ENCODE results near the gene HECTD2. TPM values are rescaled to one million over a fixed set of nuclear protein-coding genes. Genes with fewer than 3 reads are reported as not detected.
"Not testable (repeated sequence)": the region's sequence is repeated elsewhere in the genome, so short reads cannot be mapped to it uniquely, and the experiment has no call there.

HECTD2 gene
- total RNA-seq, 1 experiment from 2014 or later, result 2.0 TPM

GRCh38 chr10:91369978-91370589 is 40.1 kb upstream of the HECTD2 start:
- intact Hi-C loops (cut with micrococcal nuclease; ENCODE audit: unreplicated experiment), result loop anchor here (1.0 kb wide), 1 partner anchor 72 kb away; no protein-coding TSS in a partner anchor
- H3K27ac Mint-ChIP-seq (ENCODE audit: unreplicated experiment); H3K4me3 ChIP-seq (ENCODE audit: low read depth, low read length); H3K4me3 Mint-ChIP-seq (ENCODE audit: unreplicated experiment); POLR2A ChIA-PET; BruUV-seq (replicated peaks); H3K9me3 ChIP-seq; H3K36me3 Mint-ChIP-seq (ENCODE audit: insufficient read depth, unreplicated experiment); H3K36me3 ChIP-seq (ENCODE audit: control insufficient read depth, insufficient read depth, low read length); H3K4me1 ChIP-seq; H3K27me3 ChIP-seq (replicated peaks; ENCODE audit: control insufficient read depth, insufficient read depth, low read length); H3K4me1 Mint-ChIP-seq (ENCODE audit: low read depth, unreplicated experiment): not testable (repeated sequence)
- TF ChIP-seq CTCF (IDR thresholded peaks at IDR 0.05; ENCODE audit: insufficient read depth in 1 of 2, low read depth in 1 of 2, low read length in 1 of 2, severe bottlenecking in 1 of 2, unreplicated experiment in 1 of 2), result peak; percentile 41 to 58
- CTCF ChIA-PET, result interaction anchor here (1.2 kb wide), 1 partner anchor 72 kb away, joined by 13 read pairs; no protein-coding TSS in a partner anchor
- Mint-ChIP-seq H3K27me3 (ENCODE audit: insufficient read depth, unreplicated experiment) (peaks cover 12% of the 10 kb centered on the region), H3K9me3 (ENCODE audit: unreplicated experiment) (peaks cover 13% of the 10 kb centered on the region)
- DNase-seq, result peak in 1 of 2 experiments; percentile 12

GRCh38 chr10:91374052-91374451 is 36.1 kb upstream of the HECTD2 start:
- no peak for DNase-seq
- H3K27ac Mint-ChIP-seq (ENCODE audit: unreplicated experiment), result no peak overlapping the region
- H3K4me1 ChIP-seq, result no peaks in the 10 kb centered on the region
- CTCF ChIA-PET, result no interaction called here
- H3K9me3 ChIP-seq, result no peaks in the 10 kb centered on the region; the same call in 1 of the 2 replicates
- H3K4me3 ChIP-seq (ENCODE audit: low read depth, low read length), result no peak overlapping the region
- H3K4me3 Mint-ChIP-seq (ENCODE audit: unreplicated experiment), result no peak overlapping the region
- H3K4me1 Mint-ChIP-seq (ENCODE audit: low read depth, unreplicated experiment), result peaks cover 7% of the 10 kb centered on the region
- no peak for TF ChIP-seq CTCF (IDR thresholded peaks at IDR 0.05; ENCODE audit: insufficient read depth in 1 of 2, low read depth in 1 of 2, low read length in 1 of 2, severe bottlenecking in 1 of 2, unreplicated experiment in 1 of 2)
- no peaks in the 10 kb centered on the region for H3K36me3 Mint-ChIP-seq (ENCODE audit: insufficient read depth, unreplicated experiment)
- BruUV-seq (replicated peaks), result no TSS peak
- peaks cover 8% of the 10 kb centered on the region for H3K27me3 Mint-ChIP-seq (ENCODE audit: insufficient read depth, unreplicated experiment)
- peaks cover 18% of the 10 kb centered on the region for H3K9me3 Mint-ChIP-seq (ENCODE audit: unreplicated experiment)
- no peaks in the 10 kb centered on the region; the same call in 1 of the 2 replicates for H3K27me3 ChIP-seq (replicated peaks; ENCODE audit: control insufficient read depth, insufficient read depth, low read length)
- intact Hi-C loops (cut with micrococcal nuclease; ENCODE audit: unreplicated experiment), result no loop called here
- H3K36me3 ChIP-seq (ENCODE audit: control insufficient read depth, insufficient read depth, low read length), result no peaks in the 10 kb centered on the region
- POLR2A ChIA-PET, result no interaction called here

- no peak overlapping the region for H3K27ac Mint-ChIP-seq (ENCODE audit: unreplicated experiment)
- peaks cover 7% of the 10 kb centered on the region for H3K4me1 Mint-ChIP-seq (ENCODE audit: low read depth, unreplicated experiment)
- H3K4me3 Mint-ChIP-seq (ENCODE audit: unreplicated experiment), result no peak overlapping the region
- peaks cover 8% of the 10 kb centered on the region for H3K27me3 Mint-ChIP-seq (ENCODE audit: insufficient read depth, unreplicated experiment)
- no peak for DNase-seq
- no TSS peak for BruUV-seq (replicated peaks)
- no peaks in the 10 kb centered on the region for H3K36me3 ChIP-seq (ENCODE audit: control insufficient read depth, insufficient read depth, low read length)
- H3K9me3 Mint-ChIP-seq (ENCODE audit: unreplicated experiment), result peaks cover 18% of the 10 kb centered on the region
- no peaks in the 10 kb centered on the region; the same call in 1 of the 2 replicates for H3K27me3 ChIP-seq (replicated peaks; ENCODE audit: control insufficient read depth, insufficient read depth, low read length)
- no peaks in the 10 kb centered on the region for H3K36me3 Mint-ChIP-seq (ENCODE audit: insufficient read depth, unreplicated experiment)
- POLR2A ChIA-PET, result no interaction called here
- no peaks in the 10 kb centered on the region; the same call in 1 of the 2 replicates for H3K9me3 ChIP-seq
- intact Hi-C loops (cut with micrococcal nuclease; ENCODE audit: unreplicated experiment), result no loop called here
- H3K4me1 ChIP-seq, result no peaks in the 10 kb centered on the region
- no peak for TF ChIP-seq CTCF (IDR thresholded peaks at IDR 0.05; ENCODE audit: insufficient read depth in 1 of 2, low read depth in 1 of 2, low read length in 1 of 2, severe bottlenecking in 1 of 2, unreplicated experiment in 1 of 2)
- no peak overlapping the region for H3K4me3 ChIP-seq (ENCODE audit: low read depth, low read length)
- CTCF ChIA-PET, result interaction anchor here (0.6 kb wide), 1 partner anchor 29 kb away, joined by 6 read pairs; no protein-coding TSS in a partner anchor
Observed at GRCh38 chr10:91378061-91378460, 32.1 kb upstream of the HECTD2 start.

Data from Caco-2 (cell line).